GM12872 (cell line): ENCODE measurements around the gene ESR2.

Experiments used
- CTCF ChIP-seq: IDR thresholded peaks from 3 replicates; pipeline ENCODE4 v1.5.1; 2011; ENCODE audit warnings: low read depth, mild to moderate bottlenecking, low read length, moderate library complexity; ENCODE audit not compliant: insufficient read depth

Gene ESR2

GRCh38 chr14:64200170-64200569, 94.0 kb downstream of the ESR2 start:
- TF ChIP-seq CTCF = no peak

GRCh38 chr14:64198486-64198885, 95.7 kb downstream of the ESR2 start:
- no peak for TF ChIP-seq CTCF

- TF ChIP-seq CTCF = no peak
These were observed 96.2 kb downstream of the ESR2 start for GRCh38 chr14:64197996-64198395.

- no peak for TF ChIP-seq CTCF
These were observed 97.3 kb downstream of the ESR2 start for GRCh38 chr14:64196814-64197411.

GRCh38 chr14:64196056-64196455, 98.1 kb downstream of the ESR2 start:
- TF ChIP-seq CTCF = no peak

GRCh38 chr14:64195199-64195598, 99.0 kb downstream of the ESR2 start:
- TF ChIP-seq CTCF = no peak

GRCh38 chr14:64194404-64194803, 99.8 kb downstream of the ESR2 start:
- no peak for TF ChIP-seq CTCF

GRCh38 chr14:64193821-64194220, 100.3 kb downstream of the ESR2 start:
- TF ChIP-seq CTCF = no peak
